CD4-positive, alpha-beta memory T cell (primary cell): Measurements from ENCODE around the gene NEUROD1. TPM values are rescaled to one million over a fixed set of nuclear protein-coding genes. Genes with fewer than 3 reads are reported as not detected.

Experiments used
- CTCF ChIA-PET: fragments of 350-600 bp; sonication (Branson Sonifier 250); formaldehyde crosslinking; loops from one replicate; lab custom pipeline; 2021; ENCODE audit warnings: inconsistent platforms; ENCODE audit not compliant: partially characterized antibody; lab: Charles Lee
- POLR2A ChIA-PET: fragments of 350-600 bp; sonication (Branson Sonifier 250); formaldehyde crosslinking; loops from one replicate; lab custom pipeline; 2021; ENCODE audit not compliant: partially characterized antibody; lab: Charles Lee
- DNase-seq, 5 donors: peaks; one replicate each; pipeline versions ENCODE4 v3.0.0 to v3.0.0-alpha.2; 2020 to 2022; ENCODE audit warnings: mixed read lengths in 1 of 5
- H3K27ac ChIP-seq: one replicate; pipeline ENCODE4 v1.7.0; 2013; ENCODE audit warnings: low read depth, low read length
- H3K27me3 ChIP-seq: 2 replicates; pipeline ENCODE4 v1.7.0; 2013; ENCODE audit warnings: mild to moderate bottlenecking, low read length, moderate library complexity; ENCODE audit not compliant: insufficient read depth
- H3K36me3 ChIP-seq: 2 replicates; pipeline ENCODE4 v1.7.0; 2013; ENCODE audit warnings: mild to moderate bottlenecking, low read length, moderate library complexity; ENCODE audit not compliant: insufficient read depth
- H3K4me1 ChIP-seq: 2 replicates; pipeline ENCODE4 v1.7.0; 2013; ENCODE audit warnings: mild to moderate bottlenecking, low read length, moderate library complexity; ENCODE audit not compliant: insufficient read depth
- H3K4me3 ChIP-seq, 2 donors: one replicate each; pipeline ENCODE4 v1.7.0; 2013; ENCODE audit warnings: low read length in 2 of 2, mild to moderate bottlenecking in 1 of 2
- H3K9me3 ChIP-seq, 2 donors: one replicate each; pipeline ENCODE4 v1.7.0; 2013; ENCODE audit warnings: low read length in 2 of 2, control low read depth in 1 of 2; ENCODE audit not compliant: control insufficient read depth in 1 of 2
- H3K27ac Mint-ChIP-seq, 7 donors: one replicate each; pipeline ENCODE4 v1.8.0; 2020 to 2021; ENCODE audit warnings: mixed read lengths in 7 of 7, mild to moderate bottlenecking in 6 of 7, inconsistent platforms in 3 of 7, moderate library complexity in 3 of 7
- H3K27me3 Mint-ChIP-seq, 2 donors: one replicate each; pipeline ENCODE4 v1.8.0; 2020 to 2021; ENCODE audit warnings: mixed read lengths in 2 of 2
- H3K36me3 Mint-ChIP-seq, 2 donors: one replicate each; pipeline ENCODE4 v1.8.0; 2020 to 2021; ENCODE audit warnings: mixed read lengths in 2 of 2, inconsistent platforms in 1 of 2, mild to moderate bottlenecking in 1 of 2
- H3K4me1 Mint-ChIP-seq, 4 donors: one replicate each; pipeline ENCODE4 v1.8.0; 2020 to 2021; ENCODE audit warnings: mixed read lengths in 4 of 4, mild to moderate bottlenecking in 1 of 4
- H3K4me3 Mint-ChIP-seq, 8 donors: one replicate each; pipeline ENCODE4 v1.8.0; 2020 to 2021; ENCODE audit warnings: mixed read lengths in 8 of 8, mild to moderate bottlenecking in 7 of 8, moderate library complexity in 6 of 8, inconsistent platforms in 3 of 8
- H3K9me3 Mint-ChIP-seq, 8 donors: one replicate each; pipeline ENCODE4 v1.8.0; 2020 to 2021; ENCODE audit warnings: mixed read lengths in 8 of 8, mild to moderate bottlenecking in 5 of 8, inconsistent platforms in 3 of 8, moderate library complexity in 1 of 8
- intact Hi-C: fragments of 100-400 bp; cut with micrococcal nuclease; formaldehyde crosslinking; loops from one replicate; pipeline ENCODE4 v1.15.1; 2023
- polyA plus RNA-seq, 2 donors: library from polyadenylated mRNA; unstranded; fragments of 300-500 nt; fragmentation: Illumina TruSeq; gene quantifications; one replicate each; pipeline ENCODE4 v1.2.3, GENCODE V29; 2021
- total RNA-seq, 2 experiments: library from RNA; stranded (reverse); gene quantifications; one replicate each; pipeline ENCODE4 v1.2.3, GENCODE V29; 2021

Gene NEUROD1
- total and polyA plus RNA-seq, 4 experiments from 2014 or later = not detected

- Mint-ChIP-seq H3K4me3 (peak overlapping the region in 3 of 8 donors; percentile 23 to 72 (median 57)), H3K4me1 (peaks cover 22 to 46% (median 37%) of the 10 kb centered on the region in 4 donors)
Observed at GRCh38 chr2:181678861-181679543, 1.3 kb downstream of the NEUROD1 start.

GRCh38 chr2:181677912-181678586 lies 2.3 kb downstream of the NEUROD1 start:
- Histone ChIP-seq H3K27me3 (peaks cover 45% of the 10 kb centered on the region), H3K36me3 (no peaks in the 10 kb centered on the region), H3K27ac (no peak overlapping the region), H3K9me3 (no peaks in the 10 kb centered on the region), H3K4me1 (peaks cover 30% of the 10 kb centered on the region), H3K4me3 (no peak overlapping the region)
- intact Hi-C loops = no loop called here
- ChIA-PET CTCF (no interaction called here), POLR2A (no interaction called here)
- Mint-ChIP-seq H3K9me3 (peaks cover 2 to 28% (median 16%) of the 10 kb centered on the region in 8 donors), H3K27me3 (peaks cover 52 to 64% of the 10 kb centered on the region in 2 donors), H3K4me3 (peak overlapping the region in 6 of 8 donors; percentile 18 to 52 (median 34)), H3K27ac (peak overlapping the region in 4 of 7 donors; percentile 18 to 92 (median 72)), H3K36me3 (peaks cover 0 to 8% of the 10 kb centered on the region in 2 donors), H3K4me1 (peaks cover 20 to 41% (median 32%) of the 10 kb centered on the region in 4 donors)
- peak in 4 of 5 donors; percentile 38 to 57 (median 46) for DNase-seq

More at GRCh38 chr2:181678861-181679543, 1.3 kb downstream of the NEUROD1 start:
- Histone ChIP-seq H3K27me3 (peaks cover 45% of the 10 kb centered on the region), H3K27ac (no peak overlapping the region), H3K4me1 (peaks cover 39% of the 10 kb centered on the region), H3K9me3 (no peaks in the 10 kb centered on the region), H3K4me3 (no peak overlapping the region), H3K36me3 (no peaks in the 10 kb centered on the region)
- CTCF ChIA-PET = no interaction called here
- peaks cover 0 to 8% of the 10 kb centered on the region in 2 donors for H3K36me3 Mint-ChIP-seq
- H3K27me3 Mint-ChIP-seq = peaks cover 56 to 69% of the 10 kb centered on the region in 2 donors
- no peak for DNase-seq
- H3K27ac Mint-ChIP-seq = peak overlapping the region in 2 of 7 donors; percentile 75 to 77
- H3K9me3 Mint-ChIP-seq = peaks cover 2 to 28% (median 17%) of the 10 kb centered on the region in 8 donors
- intact Hi-C loops = no loop called here
- POLR2A ChIA-PET = no interaction called here

GRCh38 chr2:181675254-181675653 lies 5.1 kb downstream of the NEUROD1 start:
- Mint-ChIP-seq H3K36me3 (peaks cover 0 to 8% of the 10 kb centered on the region in 2 donors), H3K9me3 (peaks cover 2 to 22% (median 14%) of the 10 kb centered on the region in 8 donors), H3K27ac (no peak overlapping the region), H3K4me1 (peaks cover 5 to 16% (median 12%) of the 10 kb centered on the region in 4 donors), H3K4me3 (no peak overlapping the region), H3K27me3 (peaks cover 25 to 41% of the 10 kb centered on the region in 2 donors)
- H3K27ac ChIP-seq = no peak overlapping the region
- no peak overlapping the region for H3K4me3 ChIP-seq
- no peaks in the 10 kb centered on the region for H3K9me3 ChIP-seq
- intact Hi-C loops = no loop called here
- H3K36me3 ChIP-seq = no peaks in the 10 kb centered on the region
- DNase-seq = no peak
- peaks cover 22% of the 10 kb centered on the region for H3K27me3 ChIP-seq
- POLR2A ChIA-PET = no interaction called here
- H3K4me1 ChIP-seq = peaks cover 3% of the 10 kb centered on the region
- CTCF ChIA-PET = interaction anchor here (0.7 kb wide), 1 partner anchor 218 kb away, joined by 3 read pairs; no protein-coding TSS in a partner anchor

GRCh38 chr2:181674461-181674860 lies 5.9 kb downstream of the NEUROD1 start:
- H3K36me3 ChIP-seq = no peaks in the 10 kb centered on the region
- no peaks in the 10 kb centered on the region for H3K4me1 ChIP-seq
- no peak for DNase-seq
- intact Hi-C loops = no loop called here
- H3K27ac ChIP-seq = no peak overlapping the region
- no peaks in the 10 kb centered on the region for H3K9me3 ChIP-seq
- H3K27me3 ChIP-seq = peaks cover 17% of the 10 kb centered on the region
- Mint-ChIP-seq H3K27me3 (peaks cover 19 to 35% of the 10 kb centered on the region in 2 donors), H3K36me3 (peaks cover 0 to 5% of the 10 kb centered on the region in 2 donors), H3K4me1 (peaks cover 5 to 15% (median 10%) of the 10 kb centered on the region in 4 donors), H3K27ac (no peak overlapping the region), H3K4me3 (no peak overlapping the region), H3K9me3 (peaks cover 2 to 17% (median 13%) of the 10 kb centered on the region in 8 donors)
- POLR2A ChIA-PET = no interaction called here
- CTCF ChIA-PET = interaction anchor here (0.7 kb wide), 1 partner anchor 219 kb away, joined by 3 read pairs; no protein-coding TSS in a partner anchor
- no peak overlapping the region for H3K4me3 ChIP-seq

- intact Hi-C loops = no loop called here
- Mint-ChIP-seq H3K9me3 (peaks cover 2 to 7% (median 5%) of the 10 kb centered on the region in 8 donors), H3K36me3 (no peaks in the 10 kb centered on the region), H3K27ac (no peak overlapping the region), H3K4me3 (no peak overlapping the region), H3K4me1 (peaks cover 2 to 7% (median 4%) of the 10 kb centered on the region in 4 donors), H3K27me3 (peaks cover 22 to 30% of the 10 kb centered on the region in 2 donors)
- DNase-seq = no peak
- H3K36me3 ChIP-seq = no peaks in the 10 kb centered on the region
- H3K27me3 ChIP-seq = peaks cover 8% of the 10 kb centered on the region
- H3K4me3 ChIP-seq = no peak overlapping the region
- H3K9me3 ChIP-seq = no peaks in the 10 kb centered on the region
- CTCF ChIA-PET = no interaction called here
- POLR2A ChIA-PET = no interaction called here
- H3K27ac ChIP-seq = no peak overlapping the region
- no peaks in the 10 kb centered on the region for H3K4me1 ChIP-seq
Observed at GRCh38 chr2:181673173-181673572, 7.1 kb downstream of the NEUROD1 start.

- H3K4me1 ChIP-seq = no peaks in the 10 kb centered on the region
- H3K9me3 ChIP-seq = no peaks in the 10 kb centered on the region
- Mint-ChIP-seq H3K4me3 (no peak overlapping the region), H3K9me3 (peaks cover 0 to under 1% (median 0%) of the 10 kb centered on the region in 8 donors), H3K27ac (no peak overlapping the region), H3K27me3 (peaks cover 16 to 27% of the 10 kb centered on the region in 2 donors), H3K36me3 (no peaks in the 10 kb centered on the region), H3K4me1 (peaks cover 0 to 2% (median 0%) of the 10 kb centered on the region in 4 donors)
- ChIA-PET CTCF (no interaction called here), POLR2A (no interaction called here)
- H3K27ac ChIP-seq = no peak overlapping the region
- H3K27me3 ChIP-seq = peaks cover under 1% of the 10 kb centered on the region
- no peak for DNase-seq
- intact Hi-C loops = no loop called here
- no peak overlapping the region for H3K4me3 ChIP-seq
- H3K36me3 ChIP-seq = no peaks in the 10 kb centered on the region
Observed at GRCh38 chr2:181672255-181673008, 7.9 kb downstream of the NEUROD1 start.
